MV-4-11 (cell line): Measurements from ENCODE around the gene OPN1MW3.
"Not testable (repeated sequence)": the region's sequence is repeated elsewhere in the genome, so short reads cannot be mapped to it uniquely, and the experiment has no call there.

Experiments used
- DNase-seq: peaks from one replicate; lab custom pipeline; 2025; lab: John Stamatoyannopoulos, UW

Gene OPN1MW3

GRCh38 chrX:154296731-154297130 is 39.3 kb downstream of the OPN1MW3 start:
- no peak for DNase-seq

- DNase-seq, result no peak
These were observed 40.9 kb downstream of the OPN1MW3 start for GRCh38 chrX:154298312-154298711.

- peak; percentile 79 for DNase-seq
These were observed 43.4 kb downstream of the OPN1MW3 start for GRCh38 chrX:154300816-154301215.

GRCh38 chrX:154302998-154303397 is 45.6 kb downstream of the OPN1MW3 start:
- not testable (repeated sequence) for DNase-seq

GRCh38 chrX:154303476-154303875 is 46.1 kb downstream of the OPN1MW3 start:
- DNase-seq, result no peak

GRCh38 chrX:154304846-154305245 is 47.5 kb downstream of the OPN1MW3 start:
- no peak for DNase-seq

GRCh38 chrX:154305541-154306205 is 48.3 kb downstream of the OPN1MW3 start:
- peak; percentile 33 for DNase-seq

GRCh38 chrX:154307202-154307601 is 49.8 kb downstream of the OPN1MW3 start:
- no peak for DNase-seq

GRCh38 chrX:154308108-154308946 is 50.9 kb downstream of the OPN1MW3 start:
- DNase-seq, result peak; percentile 13

GRCh38 chrX:154309041-154309775 is 51.8 kb downstream of the OPN1MW3 start:
- DNase-seq, result no peak

- peak; percentile 22 for DNase-seq
These were observed 53.5 kb downstream of the OPN1MW3 start for GRCh38 chrX:154310616-154311536.

GRCh38 chrX:154312116-154312515 is 54.7 kb downstream of the OPN1MW3 start:
- DNase-seq, result no peak

- peak; percentile 12 for DNase-seq
These were observed 55.8 kb downstream of the OPN1MW3 start for GRCh38 chrX:154313147-154313546.

GRCh38 chrX:154315416-154315815 is 58.0 kb downstream of the OPN1MW3 start:
- no peak for DNase-seq

- DNase-seq, result no peak
These were observed 60.1 kb downstream of the OPN1MW3 start for GRCh38 chrX:154317391-154317995.

- DNase-seq, result no peak
These were observed 63.0 kb downstream of the OPN1MW3 start for GRCh38 chrX:154320406-154320805.
